Measurements from ENCODE around the gene RB1.
"Not testable (repeated sequence)": the region's sequence is repeated elsewhere in the genome, so short reads cannot be mapped to it uniquely, and the experiment has no call there.

Gene RB1

GRCh38 chr13:48299591-48299990 is 4.0 kb upstream of the RB1 start:
- FAIRE-seq = no peak

- FAIRE-seq = no peak
Measured at GRCh38 chr13:48302871-48303358, 636 bp upstream of the RB1 start.

- FAIRE-seq = no peak
Measured at GRCh38 chr13:48304143-48304876, 759 bp downstream of the RB1 start.

- no peak for FAIRE-seq
Measured at GRCh38 chr13:48311223-48311622, 7.7 kb downstream of the RB1 start.

DNA sequence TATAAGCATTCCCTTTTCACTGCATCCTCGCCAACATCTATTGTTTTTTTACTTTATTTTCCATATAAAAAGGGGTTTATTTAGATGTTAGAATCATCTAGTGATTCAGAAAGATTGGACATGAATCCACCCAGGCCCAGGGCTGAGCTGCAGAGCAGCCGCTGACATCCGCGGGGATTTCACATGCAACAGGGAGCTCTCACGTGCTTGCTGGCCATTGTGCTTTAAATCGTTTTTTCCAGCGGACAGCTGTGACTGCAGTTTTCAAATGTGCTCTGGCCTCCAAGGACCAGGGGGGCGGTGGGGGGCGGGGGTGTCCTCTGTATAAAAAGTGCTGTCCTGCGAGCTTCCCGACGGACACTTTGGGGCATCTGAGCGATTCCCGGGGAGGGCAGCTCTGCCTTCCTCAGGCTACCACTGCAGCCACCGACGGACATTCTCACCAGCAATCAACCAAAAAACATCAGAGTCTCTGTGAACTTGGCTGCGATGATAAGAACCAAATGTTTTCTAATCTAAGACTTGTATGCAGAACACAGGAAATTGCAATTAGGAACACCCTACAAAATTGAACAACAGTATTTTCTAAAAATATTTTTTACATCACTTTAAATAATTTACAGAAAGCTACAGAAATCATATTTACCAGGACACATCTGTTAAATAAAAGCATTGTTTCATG is 12.6 kb downstream of the RB1 start:
- FAIRE-seq = no peak

GRCh38 chr13:48316826-48317510 is 13.4 kb downstream of the RB1 start:
- no peak for FAIRE-seq

- FAIRE-seq = no peak
Measured at GRCh38 chr13:48317511-48318376, 14.2 kb downstream of the RB1 start.

DNA sequence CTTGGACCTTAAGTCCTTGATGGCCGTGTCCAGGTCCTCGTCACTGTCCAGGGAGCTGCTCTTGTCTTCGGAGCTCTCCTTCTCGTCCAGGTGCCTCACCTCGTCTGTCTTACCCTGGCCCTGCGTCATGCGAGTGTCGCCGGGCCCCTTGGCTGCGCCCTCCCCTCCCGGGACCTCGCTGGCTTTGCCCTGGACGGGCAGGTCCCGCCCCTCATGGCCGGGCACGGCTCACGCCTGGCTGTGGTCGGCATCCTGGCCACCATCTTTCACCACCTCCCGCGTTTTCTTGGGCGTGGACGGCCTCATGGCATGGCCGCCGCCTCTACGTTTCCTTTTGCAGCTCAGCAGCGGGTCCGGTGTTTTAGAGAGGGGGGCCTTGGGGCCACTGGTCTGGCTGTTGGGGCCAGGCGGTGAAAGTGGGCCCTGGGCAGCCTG is 14.8 kb downstream of the RB1 start:
- no peak for FAIRE-seq

GRCh38 chr13:48318821-48319511 is 15.4 kb downstream of the RB1 start:
- no peak for FAIRE-seq

- FAIRE-seq = no peak
Measured at GRCh38 chr13:48319531-48320398, 16.2 kb downstream of the RB1 start.

GRCh38 chr13:48320399-48320790 is 16.8 kb downstream of the RB1 start:
- no peak for FAIRE-seq

- FAIRE-seq = no peak
Measured at GRCh38 chr13:48320891-48321510, 17.4 kb downstream of the RB1 start.

GRCh38 chr13:48322294-48322693 is 18.7 kb downstream of the RB1 start:
- no peak for FAIRE-seq

DNA sequence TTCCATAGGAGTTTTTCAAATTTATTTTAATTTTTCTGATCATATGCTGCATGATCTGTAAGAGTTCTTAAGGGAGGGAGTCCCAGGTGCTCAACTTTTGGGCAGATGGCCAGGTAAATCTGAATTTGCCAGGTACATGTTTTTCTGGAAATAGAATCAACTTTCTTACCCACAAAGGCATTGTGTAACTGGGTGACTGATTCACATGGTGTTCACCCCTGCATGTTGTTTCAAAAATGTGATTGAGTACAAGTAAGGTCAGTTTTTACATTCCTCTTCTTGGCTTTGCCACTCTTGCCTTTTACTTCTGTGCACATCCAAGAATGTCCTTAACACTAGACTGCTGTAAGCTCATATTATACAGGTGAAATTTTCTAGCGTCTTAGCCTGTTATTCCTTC is 30.4 kb downstream of the RB1 start:
- no peak for FAIRE-seq

- FAIRE-seq = peak; percentile 87
Measured at GRCh38 chr13:48334534-48335127, 31.1 kb downstream of the RB1 start.

DNA sequence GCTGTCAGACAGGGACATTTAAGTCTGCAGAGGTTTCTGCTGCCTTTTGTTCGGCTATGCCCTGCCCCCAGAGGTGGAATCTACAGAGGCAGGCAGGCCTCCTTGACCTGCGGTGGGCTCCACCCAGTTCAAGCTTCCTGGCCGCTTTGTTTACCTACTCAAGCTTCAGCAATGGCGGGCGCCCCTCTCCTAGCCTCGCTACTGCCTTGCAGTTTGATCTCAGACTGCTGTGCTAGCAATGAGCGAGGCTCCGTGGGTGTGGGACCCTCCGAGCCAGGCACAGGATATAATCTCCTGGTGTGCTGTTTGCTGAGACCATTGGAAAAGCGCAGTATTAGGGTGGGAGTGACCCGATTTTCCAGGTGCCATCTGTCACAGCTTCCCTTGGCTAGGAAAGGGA is 35.6 kb downstream of the RB1 start:
- FAIRE-seq = not testable (repeated sequence)

GRCh38 chr13:48344264-48344663 is 40.7 kb downstream of the RB1 start:
- no peak for FAIRE-seq

- FAIRE-seq = no peak
Measured at GRCh38 chr13:48346583-48346982, 43.0 kb downstream of the RB1 start.

- no peak for FAIRE-seq
Measured at GRCh38 chr13:48349525-48349924, 46.0 kb downstream of the RB1 start.

DNA sequence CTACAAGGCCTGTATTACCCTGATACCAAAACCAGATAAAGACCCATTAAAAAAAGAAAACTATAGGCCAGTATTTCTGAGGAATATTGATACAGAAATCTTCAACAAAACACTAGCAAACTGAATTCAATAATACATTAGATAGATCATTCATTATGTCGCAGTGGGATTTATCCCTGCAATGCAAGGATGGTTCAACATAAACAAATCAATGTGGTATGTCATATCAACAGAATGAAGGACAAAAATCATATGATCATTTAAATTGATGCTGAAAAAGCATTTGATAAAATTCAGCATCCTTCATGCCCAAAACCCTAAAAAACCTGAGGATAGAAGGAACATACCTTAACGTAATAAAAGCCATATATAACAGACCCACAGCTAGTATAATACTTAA is 50.0 kb downstream of the RB1 start:
- no peak for FAIRE-seq
